Activated CD8-positive, alpha-beta memory T cell treated with anti-CD3 and anti-CD28 coated beads, Interleukin-2, amount 50 U/mL, for 4 hours (primary cell): ENCODE measurements around the gene SLC24A1.

Experiments used
- DNase-seq: peaks from one replicate; pipeline ENCODE4 v3.0.0-alpha.2; 2020

The SLC24A1 gene

GRCh38 chr15:65653801-65654521 lies 32.2 kb downstream of the SLC24A1 start:
- no peak for DNase-seq

GRCh38 chr15:65655026-65655425 lies 33.3 kb downstream of the SLC24A1 start:
- no peak for DNase-seq

GRCh38 chr15:65655457-65655856 lies 33.7 kb downstream of the SLC24A1 start:
- no peak for DNase-seq

- DNase-seq, result no peak
These were observed 37.8 kb downstream of the SLC24A1 start for GRCh38 chr15:65659502-65660052.

GRCh38 chr15:65660927-65661326 lies 39.2 kb downstream of the SLC24A1 start:
- DNase-seq, result no peak

- no peak for DNase-seq
These were observed 41.8 kb downstream of the SLC24A1 start for GRCh38 chr15:65663521-65663920.

- DNase-seq, result no peak
These were observed 44.5 kb downstream of the SLC24A1 start for GRCh38 chr15:65666257-65666656.

- DNase-seq, result no peak
These were observed 53.8 kb downstream of the SLC24A1 start for GRCh38 chr15:65675551-65675950.

- no peak for DNase-seq
These were observed 54.4 kb downstream of the SLC24A1 start for GRCh38 chr15:65676123-65676522.

GRCh38 chr15:65680544-65680943 lies 58.8 kb downstream of the SLC24A1 start:
- no peak for DNase-seq

GRCh38 chr15:65682404-65682911 lies 60.7 kb downstream of the SLC24A1 start:
- DNase-seq, result no peak

- no peak for DNase-seq
These were observed 66.7 kb downstream of the SLC24A1 start for GRCh38 chr15:65688462-65688861.

- DNase-seq, result no peak
These were observed 68.4 kb downstream of the SLC24A1 start for GRCh38 chr15:65690173-65690572.

GRCh38 chr15:65690778-65691177 lies 69.0 kb downstream of the SLC24A1 start:
- DNase-seq, result no peak

- DNase-seq, result no peak
These were observed 73.3 kb downstream of the SLC24A1 start for GRCh38 chr15:65695081-65695480.
